OCI-LY3 (cell line): ENCODE results near the gene WBP1.

Source experiments
- EZH2phosphoT487 ChIP-seq: fragments of 200-600 bp; shearing (Covaris generic); IDR thresholded peaks from 2 replicates; pipeline ENCODE4 v1.6.1; 2018; ENCODE audit warnings: antibody characterized with exemption, mixed run types, low read depth
- TF ChIP-seq, protein P1 (sequence below): fragments of 200-600, 300-600 bp; sonication (generic); IDR thresholded peaks from 2 replicates; pipeline ENCODE4 v1.5.1; 2014; ENCODE audit warnings: antibody characterized with exemption, low read length, low read depth

DNA sequence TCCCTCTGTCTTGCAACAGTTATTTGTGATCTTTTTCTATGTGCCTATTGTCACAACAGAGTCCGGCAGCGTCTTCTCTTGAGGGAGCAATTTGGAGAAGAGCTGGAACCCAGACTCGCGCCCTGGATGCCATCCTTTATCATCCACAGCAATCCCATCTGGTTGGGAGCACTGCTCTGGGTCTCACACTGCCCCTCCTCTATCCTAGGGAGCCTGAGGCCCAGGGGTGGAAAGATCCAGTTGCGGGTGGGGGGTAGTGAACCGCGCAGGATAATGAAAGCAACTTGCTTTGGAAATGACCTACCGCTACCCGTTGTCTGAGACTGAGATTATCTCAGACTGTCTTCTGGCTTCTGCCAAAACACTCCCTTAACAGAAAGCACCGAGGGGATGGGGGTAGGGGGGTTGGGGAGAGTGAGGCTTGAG lies 713 bp downstream of the WBP1 start:
- TF ChIP-seq, protein P1, sequence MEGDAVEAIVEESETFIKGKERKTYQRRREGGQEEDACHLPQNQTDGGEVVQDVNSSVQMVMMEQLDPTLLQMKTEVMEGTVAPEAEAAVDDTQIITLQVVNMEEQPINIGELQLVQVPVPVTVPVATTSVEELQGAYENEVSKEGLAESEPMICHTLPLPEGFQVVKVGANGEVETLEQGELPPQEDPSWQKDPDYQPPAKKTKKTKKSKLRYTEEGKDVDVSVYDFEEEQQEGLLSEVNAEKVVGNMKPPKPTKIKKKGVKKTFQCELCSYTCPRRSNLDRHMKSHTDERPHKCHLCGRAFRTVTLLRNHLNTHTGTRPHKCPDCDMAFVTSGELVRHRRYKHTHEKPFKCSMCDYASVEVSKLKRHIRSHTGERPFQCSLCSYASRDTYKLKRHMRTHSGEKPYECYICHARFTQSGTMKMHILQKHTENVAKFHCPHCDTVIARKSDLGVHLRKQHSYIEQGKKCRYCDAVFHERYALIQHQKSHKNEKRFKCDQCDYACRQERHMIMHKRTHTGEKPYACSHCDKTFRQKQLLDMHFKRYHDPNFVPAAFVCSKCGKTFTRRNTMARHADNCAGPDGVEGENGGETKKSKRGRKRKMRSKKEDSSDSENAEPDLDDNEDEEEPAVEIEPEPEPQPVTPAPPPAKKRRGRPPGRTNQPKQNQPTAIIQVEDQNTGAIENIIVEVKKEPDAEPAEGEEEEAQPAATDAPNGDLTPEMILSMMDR = no peak
- TF ChIP-seq EZH2phosphoT487 = no peak
